ENCODE measurements around the gene TEKT2.

The TEKT2 gene

DNA sequence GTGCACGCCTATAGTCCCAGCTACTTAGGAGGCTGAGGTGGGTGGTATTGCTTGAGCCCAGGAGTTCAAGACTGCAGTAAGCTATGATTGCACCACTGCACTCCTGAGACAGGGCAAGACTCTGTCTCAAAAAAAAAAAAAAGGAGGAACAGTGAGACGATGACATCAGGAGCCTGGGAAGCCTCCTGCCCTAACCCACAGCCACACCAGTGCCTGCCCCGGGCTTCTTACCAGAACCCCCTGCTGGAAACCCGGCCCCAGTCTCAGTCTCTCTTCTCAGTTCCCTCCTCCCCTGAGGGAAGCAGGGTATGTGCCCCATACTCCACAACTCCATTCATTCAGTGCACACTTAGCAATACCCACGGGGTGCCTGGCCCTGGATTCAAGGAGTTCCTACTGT is 32.0 kb downstream of the TEKT2 start:
- Histone ChIP-seq H3K27ac (ENCODE audit: low read length, poor library complexity, severe bottlenecking) (peak overlapping the region; percentile 55), H2AK5ac (ENCODE audit: low read length, severe bottlenecking) (peak overlapping the region; percentile 47), H3K4me2 (ENCODE audit: low read length, poor library complexity, severe bottlenecking) (no peak overlapping the region), H3K36me3 (ENCODE audit: control insufficient read depth in 1 of 2, insufficient read depth in 2 of 2, low read depth in 1 of 2, low read length in 2 of 2) (peaks cover 8 to 9% of the 10 kb centered on the region in 2 experiments), H3K4me1 (ENCODE audit: control insufficient read depth, insufficient read depth, low read depth, low read length) (peaks cover 48% of the 10 kb centered on the region), H3K14ac (ENCODE audit: low read length in 2 of 2) (no peak overlapping the region), H3K9me3 (ENCODE audit: control insufficient read depth, low read length) (no peaks in the 10 kb centered on the region), H2BK15ac (ENCODE audit: low read depth, poor library complexity, severe bottlenecking) (no peak overlapping the region), H2BK120ac (ENCODE audit: low read depth, low read length) (no peak overlapping the region), H3K4ac (ENCODE audit: low read depth in 1 of 2, low read length in 2 of 2) (no peak overlapping the region), H3K9ac (ENCODE audit: low read length) (peak overlapping the region; percentile 76), H4K8ac (ENCODE audit: low read length) (no peak overlapping the region), H3K4me3 (ENCODE audit: insufficient read depth in 1 of 2, low read depth in 1 of 2, low read length in 2 of 2) (peak overlapping the region in 1 of 2 experiments; percentile 53), H3K79me1 (replicated peaks; ENCODE audit: low read length, poor library complexity, severe bottlenecking) (no peaks in the 10 kb centered on the region), H3K23ac (ENCODE audit: low read length in 2 of 2) (no peak overlapping the region), H4K91ac (ENCODE audit: low read length) (no peak overlapping the region), H2AFZ (ENCODE audit: low read depth, low read length) (no peak overlapping the region), H2BK5ac (ENCODE audit: low read depth, low read length, poor library complexity, severe bottlenecking) (no peak overlapping the region), H3K27me3 (ENCODE audit: control insufficient read depth in 1 of 2, insufficient read depth in 1 of 2, low read length in 2 of 2) (no peaks in the 10 kb centered on the region), H2BK12ac (ENCODE audit: low read length in 2 of 2) (no peak overlapping the region), H3K18ac (ENCODE audit: low read depth in 1 of 2, low read length in 2 of 2) (no peak overlapping the region)
- no peak for DNase-seq
- WGBS: 85% methylated on average over 5 of the region's 5 CpGs

- peak overlapping the region in 1 of 2 experiments; percentile 24 for H3K4ac ChIP-seq (ENCODE audit: low read depth in 1 of 2, low read length in 2 of 2)
- peaks cover 8 to 9% of the 10 kb centered on the region in 2 experiments for H3K36me3 ChIP-seq (ENCODE audit: control insufficient read depth in 1 of 2, insufficient read depth in 2 of 2, low read depth in 1 of 2, low read length in 2 of 2)
- H2BK120ac ChIP-seq (ENCODE audit: low read depth, low read length): no peak overlapping the region
- no peak overlapping the region for H2AFZ ChIP-seq (ENCODE audit: low read depth, low read length)
- H4K91ac ChIP-seq (ENCODE audit: low read length): no peak overlapping the region
- no peak overlapping the region for H4K8ac ChIP-seq (ENCODE audit: low read length)
- DNase-seq: no peak
- no peak overlapping the region for H2BK5ac ChIP-seq (ENCODE audit: low read depth, low read length, poor library complexity, severe bottlenecking)
- no peaks in the 10 kb centered on the region for H3K9me3 ChIP-seq (ENCODE audit: control insufficient read depth, low read length)
- H3K27me3 ChIP-seq (ENCODE audit: control insufficient read depth in 1 of 2, insufficient read depth in 1 of 2, low read length in 2 of 2): no peaks in the 10 kb centered on the region
- H3K4me1 ChIP-seq (ENCODE audit: control insufficient read depth, insufficient read depth, low read depth, low read length): peaks cover 47% of the 10 kb centered on the region
- H3K4me3 ChIP-seq (ENCODE audit: insufficient read depth in 1 of 2, low read depth in 1 of 2, low read length in 2 of 2): peak overlapping the region in 1 of 2 experiments; percentile 5
- peak overlapping the region; percentile 76 for H3K9ac ChIP-seq (ENCODE audit: low read length)
- no peak overlapping the region for H3K18ac ChIP-seq (ENCODE audit: low read depth in 1 of 2, low read length in 2 of 2)
- WGBS: 91% methylated on average over 5 of the region's 5 CpGs
- H3K23ac ChIP-seq (ENCODE audit: low read length in 2 of 2): no peak overlapping the region
- H3K79me1 ChIP-seq (replicated peaks; ENCODE audit: low read length, poor library complexity, severe bottlenecking): no peaks in the 10 kb centered on the region
- peak overlapping the region; percentile 71 for H2AK5ac ChIP-seq (ENCODE audit: low read length, severe bottlenecking)
- no peak overlapping the region for H3K4me2 ChIP-seq (ENCODE audit: low read length, poor library complexity, severe bottlenecking)
- H3K27ac ChIP-seq (ENCODE audit: low read length, poor library complexity, severe bottlenecking): no peak overlapping the region
- no peak overlapping the region for H3K14ac ChIP-seq (ENCODE audit: low read length in 2 of 2)
- no peak overlapping the region for H2BK12ac ChIP-seq (ENCODE audit: low read length in 2 of 2)
- H2BK15ac ChIP-seq (ENCODE audit: low read depth, poor library complexity, severe bottlenecking): no peak overlapping the region
These were observed 33.0 kb downstream of the TEKT2 start for GRCh38 chr1:36116901-36117300.

DNA sequence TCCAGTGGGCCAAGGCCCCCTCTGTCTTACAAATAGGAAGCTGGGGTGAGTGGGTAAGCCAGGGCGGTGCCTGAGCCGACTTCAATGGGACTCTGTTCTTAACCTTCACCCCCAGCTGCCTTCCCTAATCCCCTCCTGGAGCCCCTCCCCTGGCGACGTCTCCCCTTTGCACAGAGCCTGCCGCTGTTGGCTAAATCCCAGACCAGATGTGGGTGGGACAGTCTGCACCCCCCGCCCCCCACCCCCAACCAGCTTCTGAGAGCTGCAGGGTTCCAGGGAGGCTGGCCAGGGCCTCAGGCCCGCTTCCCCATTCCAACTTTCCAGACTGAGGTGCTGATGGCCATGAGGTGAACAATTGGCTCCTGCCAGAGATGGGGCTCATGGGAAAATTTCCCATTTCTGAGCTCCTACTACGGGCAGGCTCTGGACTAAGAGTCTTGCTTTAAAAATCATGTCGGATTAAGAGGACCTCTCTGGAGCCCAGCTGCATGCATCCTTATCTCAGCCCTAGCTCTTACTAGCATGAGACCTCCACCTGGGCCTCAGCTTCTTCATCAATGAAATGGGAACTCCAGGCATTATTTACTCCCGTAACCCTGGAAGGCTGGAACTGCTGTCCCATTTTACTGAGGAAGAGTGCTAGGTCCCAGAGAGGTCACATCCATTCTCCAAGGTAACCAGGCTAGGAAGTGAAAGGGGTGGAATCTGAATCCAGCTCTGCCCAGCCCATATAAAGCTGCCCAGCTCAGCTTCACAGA is 34.7 kb downstream of the TEKT2 start:
- Histone ChIP-seq H3K4me2 (ENCODE audit: low read length, poor library complexity, severe bottlenecking) (no peak overlapping the region), H4K8ac (ENCODE audit: low read length) (no peak overlapping the region), H3K18ac (ENCODE audit: low read depth in 1 of 2, low read length in 2 of 2) (no peak overlapping the region), H3K36me3 (ENCODE audit: control insufficient read depth in 1 of 2, insufficient read depth in 2 of 2, low read depth in 1 of 2, low read length in 2 of 2) (peaks cover under 1 to 5% of the 10 kb centered on the region in 2 experiments), H3K4me3 (ENCODE audit: insufficient read depth in 1 of 2, low read depth in 1 of 2, low read length in 2 of 2) (no peak overlapping the region), H3K4ac (ENCODE audit: low read depth in 1 of 2, low read length in 2 of 2) (no peak overlapping the region), H3K9me3 (ENCODE audit: control insufficient read depth, low read length) (no peaks in the 10 kb centered on the region), H3K9ac (ENCODE audit: low read length) (no peak overlapping the region), H2BK5ac (ENCODE audit: low read depth, low read length, poor library complexity, severe bottlenecking) (no peak overlapping the region), H3K27ac (ENCODE audit: low read length, poor library complexity, severe bottlenecking) (no peak overlapping the region), H3K23ac (ENCODE audit: low read length in 2 of 2) (no peak overlapping the region), H4K91ac (ENCODE audit: low read length) (no peak overlapping the region), H3K4me1 (ENCODE audit: control insufficient read depth, insufficient read depth, low read depth, low read length) (peaks cover 55% of the 10 kb centered on the region), H2BK15ac (ENCODE audit: low read depth, poor library complexity, severe bottlenecking) (no peak overlapping the region), H3K79me1 (replicated peaks; ENCODE audit: low read length, poor library complexity, severe bottlenecking) (peaks cover 2% of the 10 kb centered on the region), H2BK12ac (ENCODE audit: low read length in 2 of 2) (no peak overlapping the region), H3K27me3 (ENCODE audit: control insufficient read depth in 1 of 2, insufficient read depth in 1 of 2, low read length in 2 of 2) (no peaks in the 10 kb centered on the region), H3K14ac (ENCODE audit: low read length in 2 of 2) (no peak overlapping the region), H2BK120ac (ENCODE audit: low read depth, low read length) (no peak overlapping the region), H2AFZ (ENCODE audit: low read depth, low read length) (no peak overlapping the region), H2AK5ac (ENCODE audit: low read length, severe bottlenecking) (peak overlapping the region; percentile 91)
- 78% methylated on average over 9 of the region's 10 CpGs for WGBS
- no peak for DNase-seq

DNA sequence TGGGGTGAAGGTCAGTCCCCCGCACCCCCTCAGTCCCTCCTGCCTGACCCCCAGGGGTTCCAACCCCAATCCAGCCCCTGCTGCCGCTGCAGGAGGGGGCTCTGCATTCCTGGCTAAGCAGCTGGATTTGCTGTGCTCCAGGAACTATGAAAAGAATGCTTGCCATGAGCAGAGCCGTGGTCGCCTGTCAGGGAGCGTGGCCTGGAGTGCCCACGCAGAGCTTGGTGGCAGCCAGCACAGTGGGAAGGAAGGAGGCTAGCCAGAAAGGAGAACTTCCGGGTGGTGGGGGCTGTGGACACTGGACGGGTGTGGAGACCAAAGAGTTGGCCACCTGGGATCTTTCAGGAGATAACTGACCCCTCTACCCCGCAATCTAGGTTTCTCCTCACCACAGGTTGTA is 35.6 kb downstream of the TEKT2 start:
- Histone ChIP-seq H3K79me1 (replicated peaks; ENCODE audit: low read length, poor library complexity, severe bottlenecking) (peaks cover 2% of the 10 kb centered on the region), H4K91ac (ENCODE audit: low read length) (no peak overlapping the region), H4K8ac (ENCODE audit: low read length) (no peak overlapping the region), H3K4me2 (ENCODE audit: low read length, poor library complexity, severe bottlenecking) (no peak overlapping the region), H3K23ac (ENCODE audit: low read length in 2 of 2) (no peak overlapping the region), H3K14ac (ENCODE audit: low read length in 2 of 2) (no peak overlapping the region), H2BK5ac (ENCODE audit: low read depth, low read length, poor library complexity, severe bottlenecking) (no peak overlapping the region), H3K36me3 (ENCODE audit: control insufficient read depth in 1 of 2, insufficient read depth in 2 of 2, low read depth in 1 of 2, low read length in 2 of 2) (peaks cover 0 to 2% of the 10 kb centered on the region in 2 experiments), H3K9ac (ENCODE audit: low read length) (no peak overlapping the region), H2BK12ac (ENCODE audit: low read length in 2 of 2) (no peak overlapping the region), H2BK120ac (ENCODE audit: low read depth, low read length) (no peak overlapping the region), H3K18ac (ENCODE audit: low read depth in 1 of 2, low read length in 2 of 2) (no peak overlapping the region), H3K27me3 (ENCODE audit: control insufficient read depth in 1 of 2, insufficient read depth in 1 of 2, low read length in 2 of 2) (peaks cover 0 to 4% of the 10 kb centered on the region in 2 experiments), H2AK5ac (ENCODE audit: low read length, severe bottlenecking) (peak overlapping the region; percentile 83), H3K4me1 (ENCODE audit: control insufficient read depth, insufficient read depth, low read depth, low read length) (peaks cover 59% of the 10 kb centered on the region), H2BK15ac (ENCODE audit: low read depth, poor library complexity, severe bottlenecking) (no peak overlapping the region), H3K4me3 (ENCODE audit: insufficient read depth in 1 of 2, low read depth in 1 of 2, low read length in 2 of 2) (no peak overlapping the region), H3K9me3 (ENCODE audit: control insufficient read depth, low read length) (no peaks in the 10 kb centered on the region), H3K27ac (ENCODE audit: low read length, poor library complexity, severe bottlenecking) (peak overlapping the region; percentile 39), H3K4ac (ENCODE audit: low read depth in 1 of 2, low read length in 2 of 2) (no peak overlapping the region), H2AFZ (ENCODE audit: low read depth, low read length) (no peak overlapping the region)
- DNase-seq: no peak
- WGBS: 67% methylated on average over 9 of the region's 9 CpGs

Data from mesenchymal stem cell (in vitro differentiated cells and primary cell).